ENCODE results near the gene SIGLEC1.

Gene SIGLEC1

DNA sequence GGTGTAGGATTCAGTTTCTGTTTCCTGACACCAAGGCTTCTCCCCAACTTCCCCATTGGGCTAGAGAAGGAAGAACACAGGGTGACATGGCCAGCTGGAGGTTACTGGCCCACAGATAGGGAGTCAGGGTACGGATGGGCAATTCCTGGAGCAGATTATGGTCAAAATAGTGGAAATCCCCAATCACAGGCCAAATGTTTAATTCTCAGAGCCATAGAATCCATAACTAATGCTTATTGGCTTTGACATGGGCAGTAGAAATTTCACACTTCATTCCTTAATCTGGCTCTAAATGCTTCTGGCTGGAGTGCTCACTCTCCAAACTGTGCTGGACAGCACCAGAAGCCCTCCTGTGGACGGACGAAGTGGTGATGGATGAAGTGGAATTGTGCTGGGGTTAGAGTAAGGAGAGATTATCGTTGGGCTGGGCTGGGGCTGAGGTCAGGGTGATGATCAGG is 887 bp downstream of the SIGLEC1 start:
- Histone ChIP-seq H3K9me3 (ENCODE audit: control insufficient read depth, insufficient read depth, low read length) (no peaks in the 10 kb centered on the region), H3K9me2 (replicated peaks; ENCODE audit: control insufficient read depth, low read length) (no peaks in the 10 kb centered on the region), H3K36me3 (ENCODE audit: control insufficient read depth, low read length) (no peaks in the 10 kb centered on the region), H3K27me3 (ENCODE audit: control insufficient read depth, low read length) (0 out of 2 replicates have a peak, but pooled peaks cover 2% of the 10 kb centered on the region), H3F3A (ENCODE audit: control insufficient read depth, insufficient read depth) (no peaks in the 10 kb centered on the region), H3K79me2 (ENCODE audit: control insufficient read depth, low read length) (no peaks in the 10 kb centered on the region), H3K4me1 (ENCODE audit: control insufficient read depth, low read length) (no peaks in the 10 kb centered on the region), H3K27ac (ENCODE audit: low read depth, low read length) (no peak overlapping the region), H4K20me1 (ENCODE audit: control insufficient read depth, insufficient read depth, low read depth, low read length) (no peaks in the 10 kb centered on the region), H3K4me3 (ENCODE audit: low read length) (no peak overlapping the region), H3K4me2 (ENCODE audit: low read length) (no peak overlapping the region)
- no peak for TF ChIP-seq EZH2phosphoT487 (IDR thresholded peaks at IDR 0.05; ENCODE audit: borderline replicate concordance, low read length)
- TF ChIP-seq, protein P1, sequence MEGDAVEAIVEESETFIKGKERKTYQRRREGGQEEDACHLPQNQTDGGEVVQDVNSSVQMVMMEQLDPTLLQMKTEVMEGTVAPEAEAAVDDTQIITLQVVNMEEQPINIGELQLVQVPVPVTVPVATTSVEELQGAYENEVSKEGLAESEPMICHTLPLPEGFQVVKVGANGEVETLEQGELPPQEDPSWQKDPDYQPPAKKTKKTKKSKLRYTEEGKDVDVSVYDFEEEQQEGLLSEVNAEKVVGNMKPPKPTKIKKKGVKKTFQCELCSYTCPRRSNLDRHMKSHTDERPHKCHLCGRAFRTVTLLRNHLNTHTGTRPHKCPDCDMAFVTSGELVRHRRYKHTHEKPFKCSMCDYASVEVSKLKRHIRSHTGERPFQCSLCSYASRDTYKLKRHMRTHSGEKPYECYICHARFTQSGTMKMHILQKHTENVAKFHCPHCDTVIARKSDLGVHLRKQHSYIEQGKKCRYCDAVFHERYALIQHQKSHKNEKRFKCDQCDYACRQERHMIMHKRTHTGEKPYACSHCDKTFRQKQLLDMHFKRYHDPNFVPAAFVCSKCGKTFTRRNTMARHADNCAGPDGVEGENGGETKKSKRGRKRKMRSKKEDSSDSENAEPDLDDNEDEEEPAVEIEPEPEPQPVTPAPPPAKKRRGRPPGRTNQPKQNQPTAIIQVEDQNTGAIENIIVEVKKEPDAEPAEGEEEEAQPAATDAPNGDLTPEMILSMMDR (IDR thresholded peaks at IDR 0.05; ENCODE audit: low read depth, low read length, poor library complexity, severe bottlenecking) = no peak

DNA sequence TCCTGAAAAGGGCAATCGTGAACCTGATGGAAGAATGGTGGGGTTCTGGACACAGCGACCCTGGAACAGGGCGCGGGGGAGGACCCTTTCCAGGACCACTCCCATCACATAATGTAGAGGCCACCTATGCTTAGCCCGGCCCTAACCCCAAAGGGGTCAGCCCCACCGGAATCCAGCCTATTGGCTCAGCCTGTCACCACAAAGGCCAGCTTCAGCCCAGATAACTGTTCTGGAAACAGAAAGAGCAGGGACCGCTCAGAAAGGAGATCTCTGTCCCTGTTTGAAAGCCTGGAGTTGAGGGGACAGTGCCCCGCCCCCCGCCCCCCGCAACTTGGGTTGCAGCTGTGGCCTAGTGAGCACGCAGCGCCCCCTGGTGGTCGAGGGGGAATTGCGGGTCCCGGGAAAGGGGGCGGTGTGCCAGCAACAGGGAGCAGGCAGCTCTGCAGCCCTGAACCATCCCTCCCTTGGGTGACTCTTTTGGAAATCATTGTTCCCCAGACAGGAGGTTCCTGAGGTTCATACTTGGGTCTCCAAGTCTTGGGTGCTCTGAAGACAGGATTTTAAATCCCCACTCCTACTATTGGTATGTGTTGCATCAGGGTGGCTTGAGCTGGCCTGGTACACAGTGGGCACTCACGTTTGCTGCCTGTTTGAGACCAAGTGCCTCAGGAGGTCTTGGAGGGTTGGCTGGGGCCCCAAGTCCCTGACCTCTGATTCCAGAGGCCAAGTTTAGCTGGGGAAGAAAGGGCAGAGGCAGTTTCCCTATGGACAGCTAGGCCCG is 1.5 kb downstream of the SIGLEC1 start:
- no peak overlapping the region for H3K4me2 ChIP-seq (ENCODE audit: low read length)
- no peaks in the 10 kb centered on the region for H3K9me2 ChIP-seq (replicated peaks; ENCODE audit: control insufficient read depth, low read length)
- no peaks in the 10 kb centered on the region for H4K20me1 ChIP-seq (ENCODE audit: control insufficient read depth, insufficient read depth, low read depth, low read length)
- H3K27me3 ChIP-seq (ENCODE audit: control insufficient read depth, low read length) = 0 out of 2 replicates have a peak, but pooled peaks cover 2% of the 10 kb centered on the region
- H3K9me3 ChIP-seq (ENCODE audit: control insufficient read depth, insufficient read depth, low read length) = no peaks in the 10 kb centered on the region
- no peaks in the 10 kb centered on the region for H3K79me2 ChIP-seq (ENCODE audit: control insufficient read depth, low read length)
- H3F3A ChIP-seq (ENCODE audit: control insufficient read depth, insufficient read depth) = no peaks in the 10 kb centered on the region
- no peaks in the 10 kb centered on the region for H3K36me3 ChIP-seq (ENCODE audit: control insufficient read depth, low read length)
- H3K27ac ChIP-seq (ENCODE audit: low read depth, low read length) = no peak overlapping the region
- TF ChIP-seq EZH2phosphoT487 (IDR thresholded peaks at IDR 0.05; ENCODE audit: borderline replicate concordance, low read length) = no peak
- TF ChIP-seq, protein P1 (IDR thresholded peaks at IDR 0.05; ENCODE audit: low read depth, low read length, poor library complexity, severe bottlenecking) = peak; percentile 97
- H3K4me1 ChIP-seq (ENCODE audit: control insufficient read depth, low read length) = no peaks in the 10 kb centered on the region
- H3K4me3 ChIP-seq (ENCODE audit: low read length) = no peak overlapping the region

DNA sequence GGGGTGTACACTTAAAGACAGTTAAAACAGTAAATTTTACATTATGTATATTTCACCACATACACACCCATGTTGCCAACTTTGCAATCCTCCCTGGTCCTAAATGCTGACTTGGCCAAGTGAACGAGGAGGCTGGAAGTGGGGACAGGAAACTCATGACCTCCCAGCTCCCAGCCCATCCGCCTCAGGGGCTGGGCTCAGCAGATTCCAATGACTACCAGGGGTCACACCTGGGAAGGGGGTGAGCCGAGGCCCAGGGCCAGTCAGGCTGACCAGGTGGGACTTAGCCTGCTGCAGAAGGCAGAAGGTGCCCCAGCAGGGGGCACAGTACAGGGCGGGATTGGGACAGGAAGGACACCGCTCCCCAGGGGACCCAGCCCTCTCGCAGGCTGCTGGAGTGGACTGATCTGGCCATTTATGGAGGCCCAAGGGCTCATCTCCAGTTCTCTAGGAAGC is 2.4 kb downstream of the SIGLEC1 start:
- Histone ChIP-seq H3K27ac (ENCODE audit: low read depth, low read length) (no peak overlapping the region), H3F3A (ENCODE audit: control insufficient read depth, insufficient read depth) (no peaks in the 10 kb centered on the region), H4K20me1 (ENCODE audit: control insufficient read depth, insufficient read depth, low read depth, low read length) (no peaks in the 10 kb centered on the region), H3K27me3 (ENCODE audit: control insufficient read depth, low read length) (0 out of 2 replicates have a peak, but pooled peaks cover 2% of the 10 kb centered on the region), H3K4me1 (ENCODE audit: control insufficient read depth, low read length) (no peaks in the 10 kb centered on the region), H3K9me3 (ENCODE audit: control insufficient read depth, insufficient read depth, low read length) (no peaks in the 10 kb centered on the region), H3K9me2 (replicated peaks; ENCODE audit: control insufficient read depth, low read length) (no peaks in the 10 kb centered on the region), H3K36me3 (ENCODE audit: control insufficient read depth, low read length) (no peaks in the 10 kb centered on the region), H3K4me2 (ENCODE audit: low read length) (no peak overlapping the region), H3K79me2 (ENCODE audit: control insufficient read depth, low read length) (no peaks in the 10 kb centered on the region), H3K4me3 (ENCODE audit: low read length) (no peak overlapping the region)
- TF ChIP-seq EZH2phosphoT487 (IDR thresholded peaks at IDR 0.05; ENCODE audit: borderline replicate concordance, low read length) = no peak
- TF ChIP-seq, protein P1 (IDR thresholded peaks at IDR 0.05; ENCODE audit: low read depth, low read length, poor library complexity, severe bottlenecking) = no peak
